H1 (cell line): Measurements from ENCODE around the gene SPN. TPM values are rescaled to one million over a fixed set of nuclear protein-coding genes. Genes with fewer than 3 reads are reported as not detected.

Source experiments
- CTCF ChIA-PET: fragments of 300-600 bp; sonication (Branson Sonifier 250); formaldehyde crosslinking; loops from one replicate; lab custom pipeline; 2021; ENCODE audit not compliant: partially characterized antibody; lab: Charles Lee
- POLR2A ChIA-PET: fragments of 300-600 bp; sonication (Branson Sonifier 250); formaldehyde crosslinking; loops from one replicate; lab custom pipeline; 2021; ENCODE audit warnings: inconsistent platforms; ENCODE audit not compliant: partially characterized antibody; lab: Charles Lee
- DNase-seq, 2 experiments: peaks; one replicate each; pipeline versions ENCODE4 v3.0.0 to v3.0.0-alpha.2; 2010 to 2022; ENCODE audit warnings: low spot score in 2 of 2, low read depth in 1 of 2, mixed read lengths in 1 of 2
- FAIRE-seq: peaks from 2 replicates; lab custom pipeline; 2011; peaks lifted over from hg19 to GRCh38; lab: Jason Lieb, UNC
- H2AFZ ChIP-seq: 2 replicates; pipeline ENCODE4 v1.8.1; 2012; ENCODE audit warnings: low read length, inconsistent platforms
- H2AK5ac ChIP-seq: 2 replicates; pipeline ENCODE4 v1.6.1; 2013; ENCODE audit warnings: low read depth, low read length
- H2BK120ac ChIP-seq: replicated peaks from 2 replicates; pipeline ENCODE3; 2013; ENCODE audit warnings: low read depth, low read length, inconsistent platforms
- H2BK12ac ChIP-seq: 2 replicates; pipeline ENCODE4 v1.6.1; 2013; ENCODE audit warnings: low read depth, low read length
- H2BK15ac ChIP-seq: 2 replicates; pipeline ENCODE4 v1.6.1; 2013; ENCODE audit warnings: low read length
- H2BK20ac ChIP-seq: 2 replicates; pipeline ENCODE4 v1.6.1; 2013; ENCODE audit warnings: low read length
- H2BK5ac ChIP-seq: 2 replicates; pipeline ENCODE4 v1.6.1; 2013; ENCODE audit warnings: low read depth, low read length
- H3K14ac ChIP-seq: 2 replicates; pipeline ENCODE4 v1.6.1; 2013; ENCODE audit warnings: inconsistent platforms; ENCODE audit not compliant: insufficient read length
- H3K18ac ChIP-seq: 2 replicates; pipeline ENCODE4 v1.6.1; 2013; ENCODE audit warnings: low read length; ENCODE audit errors: extremely low read depth
- H3K23ac ChIP-seq: 2 replicates; pipeline ENCODE4 v1.6.1; 2013; ENCODE audit warnings: inconsistent platforms; ENCODE audit not compliant: insufficient read length
- H3K23me2 ChIP-seq: 2 replicates; pipeline ENCODE4 v1.6.1; 2013; ENCODE audit warnings: low read depth, low read length
- H3K27ac ChIP-seq: 2 replicates; pipeline ENCODE4 v1.6.1; 2011; ENCODE audit warnings: low read depth, low read length, inconsistent platforms
- H3K27me3 ChIP-seq, 4 experiments: replicated peaks in 1 of 4; 1 replicate in 1 of 4; 2 replicates in 3 of 4; pipeline versions ENCODE4 v1.6.1 to v1.8.1; 2011 to 2013; ENCODE audit warnings: low read length in 3 of 4, mild to moderate bottlenecking in 3 of 4, inconsistent platforms in 2 of 4, mixed read lengths in 2 of 4, moderate library complexity in 1 of 4; ENCODE audit not compliant: control insufficient read depth in 3 of 4, insufficient read depth in 3 of 4; ENCODE audit errors: extremely low read depth in 1 of 4
- H3K36me3 ChIP-seq, 4 experiments: 2 replicates each; pipeline versions ENCODE4 v1.6.1 to v1.8.1; 2011 to 2013; ENCODE audit warnings: mild to moderate bottlenecking in 4 of 4, low read length in 3 of 4, moderate library complexity in 2 of 4, control low read depth in 1 of 4, inconsistent platforms in 1 of 4; ENCODE audit not compliant: insufficient read depth in 4 of 4, control insufficient read depth in 2 of 4
- H3K4ac ChIP-seq: replicated peaks from 2 replicates; pipeline ENCODE3; 2013; ENCODE audit warnings: low read length, low read depth, mixed read lengths, inconsistent platforms; ENCODE audit not compliant: insufficient read length
- H3K4me1 ChIP-seq, 4 experiments: replicated peaks in 1 of 4; 1 replicate in 1 of 4; 2 replicates in 3 of 4; pipeline versions ENCODE4 v1.6.1 to v1.8.1; 2011 to 2013; ENCODE audit warnings: low read length in 3 of 4, inconsistent platforms in 2 of 4, mixed read lengths in 1 of 4; ENCODE audit not compliant: insufficient read depth in 4 of 4, control insufficient read depth in 3 of 4
- H3K4me2 ChIP-seq, 2 experiments: 2 replicates each; pipeline versions ENCODE4 v1.6.1 to v1.8.1; 2011 to 2013; ENCODE audit warnings: low read depth in 2 of 2, low read length in 2 of 2, control low read depth in 1 of 2, inconsistent platforms in 1 of 2, mild to moderate bottlenecking in 1 of 2; ENCODE audit not compliant: insufficient read depth in 1 of 2
- H3K4me3 ChIP-seq, 4 experiments: fragments of 200-600, 300-600 bp in 1 of 4; sonication (generic), shearing (Covaris generic), sonication (Bioruptor Twin) in 1 of 4; 2 replicates each; pipeline versions ENCODE4 v1.5.1 to v1.8.1; 2011 to 2016; ENCODE audit warnings: low read length in 4 of 4, low read depth in 3 of 4, control low read depth in 2 of 4, inconsistent platforms in 2 of 4, mild to moderate bottlenecking in 2 of 4, mixed read lengths in 1 of 4, moderate library complexity in 1 of 4; ENCODE audit not compliant: insufficient read depth in 2 of 4; ENCODE audit errors: extremely low read depth in 1 of 4
- H3K56ac ChIP-seq: replicated peaks from 2 replicates; pipeline ENCODE3; 2013; ENCODE audit warnings: low read depth, mild to moderate bottlenecking, mixed read lengths, low read length, inconsistent platforms; ENCODE audit not compliant: insufficient read length
- H3K79me1 ChIP-seq: 2 replicates; pipeline ENCODE4 v1.6.1; 2013; ENCODE audit warnings: low read depth, low read length, control low read depth
- H3K79me2 ChIP-seq, 2 experiments: 2 replicates each; pipeline versions ENCODE4 v1.6.1 to v1.8.1; 2012 to 2013; ENCODE audit warnings: low read length in 2 of 2, mild to moderate bottlenecking in 2 of 2, inconsistent platforms in 1 of 2; ENCODE audit not compliant: insufficient read depth in 2 of 2, control insufficient read depth in 1 of 2
- H3K9ac ChIP-seq, 4 experiments: replicated peaks in 1 of 4; 1 replicate in 1 of 4; 2 replicates in 3 of 4; pipeline versions ENCODE4 v1.6.1 to v1.8.1; 2011 to 2013; ENCODE audit warnings: low read depth in 3 of 4, low read length in 3 of 4, control low read depth in 2 of 4, mild to moderate bottlenecking in 2 of 4, moderate library complexity in 2 of 4, inconsistent platforms in 1 of 4; ENCODE audit errors: extremely low read depth in 1 of 4
- H3K9me3 ChIP-seq, 2 experiments: 2 replicates each; pipeline versions ENCODE4 v1.6.1 to v1.8.1; 2012 to 2013; ENCODE audit warnings: mild to moderate bottlenecking in 2 of 2, moderate library complexity in 2 of 2, control low read depth in 1 of 2, inconsistent platforms in 1 of 2, low read depth in 1 of 2, low read length in 1 of 2, mixed read lengths in 1 of 2; ENCODE audit not compliant: insufficient read depth in 2 of 2
- H4K20me1 ChIP-seq, 2 experiments: replicated peaks in 1 of 2; 2 replicates each; pipeline versions ENCODE3 to v1.8.1; 2011 to 2013; ENCODE audit warnings: inconsistent platforms in 2 of 2, low read length in 2 of 2, mild to moderate bottlenecking in 1 of 2; ENCODE audit not compliant: insufficient read depth in 2 of 2, control insufficient read depth in 1 of 2
- H4K5ac ChIP-seq: 2 replicates; pipeline ENCODE4 v1.6.1; 2013; ENCODE audit warnings: low read length, low read depth, mixed read lengths, inconsistent platforms; ENCODE audit not compliant: insufficient read length
- H4K8ac ChIP-seq: 2 replicates; pipeline ENCODE4 v1.8.0; 2013; ENCODE audit warnings: mild to moderate bottlenecking, moderate library complexity, low read length, inconsistent platforms; ENCODE audit not compliant: insufficient read depth; ENCODE audit errors: extremely low read depth
- H4K91ac ChIP-seq: replicated peaks from 2 replicates; pipeline ENCODE3; 2013; ENCODE audit warnings: low read length, mixed read lengths, inconsistent platforms; ENCODE audit not compliant: insufficient read length
- BCL11A ChIP-seq, 2 experiments: IDR thresholded peaks; one replicate each; pipeline ENCODE4 v1.6.1; 2011; ENCODE audit warnings: low read depth in 2 of 2, low read length in 2 of 2, mild to moderate bottlenecking in 2 of 2
- CTBP2 ChIP-seq: IDR thresholded peaks from 2 replicates; pipeline ENCODE4 v1.7.0; 2011; ENCODE audit warnings: borderline replicate concordance, mild to moderate bottlenecking, moderate library complexity, mixed read lengths, low read length; ENCODE audit not compliant: insufficient read depth, insufficient read length
- CTCF ChIP-seq, 3 experiments: IDR thresholded peaks; 1 replicate in 2 of 3; 2 replicates in 1 of 3; pipeline versions ENCODE4 v1.5.1 to v1.6.1; 2011; ENCODE audit warnings: low read length in 3 of 3, mild to moderate bottlenecking in 3 of 3, inconsistent platforms in 2 of 3, low read depth in 1 of 3, moderate library complexity in 1 of 3; ENCODE audit not compliant: insufficient read depth in 1 of 3; ENCODE audit errors: control extremely low read depth in 1 of 3
- JUN ChIP-seq: IDR thresholded peaks from 2 replicates; pipeline ENCODE4 v1.6.1; 2011; ENCODE audit warnings: low read depth, mild to moderate bottlenecking, improper control_type of control experiment, low read length
- NRF1 ChIP-seq: IDR thresholded peaks from 2 replicates; pipeline ENCODE4 v1.6.1; 2011; ENCODE audit warnings: mild to moderate bottlenecking, low read depth, low read length, improper control_type of control experiment
- RXRA ChIP-seq: IDR thresholded peaks from 2 replicates; pipeline ENCODE4 v1.6.1; 2011; ENCODE audit warnings: low read depth, mild to moderate bottlenecking, low read length, moderate library complexity; ENCODE audit not compliant: insufficient read depth
- SAP30 ChIP-seq: fragments of 300-600 bp; sonication (generic); IDR thresholded peaks from 2 replicates; pipeline ENCODE4 v1.7.1; 2012; ENCODE audit warnings: low read length, moderate library complexity, mild to moderate bottlenecking, inconsistent platforms; ENCODE audit not compliant: insufficient read depth, insufficient replicate concordance
- TAF1 ChIP-seq: IDR thresholded peaks from 2 replicates; pipeline ENCODE4 v1.6.1; 2011; ENCODE audit warnings: mild to moderate bottlenecking, low read depth, low read length
- TBP ChIP-seq: IDR thresholded peaks from 2 replicates; pipeline ENCODE4 v1.6.1; 2011; ENCODE audit warnings: low read depth, low read length, improper control_type of control experiment
- YY1 ChIP-seq: IDR thresholded peaks from 2 replicates; pipeline ENCODE4 v1.6.1; 2011; ENCODE audit warnings: low read depth, mild to moderate bottlenecking, low read length
- WGBS, 2 experiments: shearing (Covaris generic) in 1 of 2; methylation state at CpG; one replicate each; pipeline versions ENCODE4 v1.1.6 to v1.1.7; 2013 to 2015; ENCODE audit warnings: low lambda C conversion rate in 2 of 2, mixed read lengths in 2 of 2, inconsistent platforms in 1 of 2, low coverage in 1 of 2, missing lambda C conversion rate in 1 of 2; ENCODE audit not compliant: insufficient replicate concordance in 2 of 2, insufficient coverage in 1 of 2, insufficient read length in 1 of 2; ENCODE audit errors: extremely low coverage in 1 of 2, missing lambda C conversion rate in 1 of 2; 5-methylcytosine and 5-hydroxymethylcytosine counted together
- polyA plus RNA-seq, 7 experiments: library from polyadenylated mRNA; depleted of rRNA in 3 of 7; stranded (reverse) in 5 of 7; unstranded in 2 of 7; fragments of >200 nt in 5 of 7; fragments of 200-250 nt in 2 of 7; gene quantifications; 1 replicate in 5 of 7; 2 replicates in 1 of 7; 4 replicates in 1 of 7; pipeline versions ENCODE4 v1.2.1 to v1.2.3, GENCODE V29; 2011 to 2013; ENCODE audit warnings: missing spikeins in 2 of 7, mixed read lengths in 2 of 7
- total RNA-seq: library from RNA; stranded (reverse); fragmentation: NEBNext Ultra II Directional; extraction: Animal tissue kit (Norgen Biotek cat#: 25700); gene quantifications from 2 replicates; pipeline ENCODE4 v1.2.1, GENCODE V29; 2021

SPN gene
- total and polyA plus RNA-seq, 2 of the 8 experiments (the other 6 are each of a cell fraction or from before 2014, with no cell fraction given) = 1.5 to 1.8 TPM

- Histone ChIP-seq H2BK12ac (no peak overlapping the region), H4K8ac (no peak overlapping the region), H3K4me3 (no peak overlapping the region), H2BK120ac (no peak overlapping the region), H3K23me2 (no peaks in the 10 kb centered on the region), H4K91ac (no peak overlapping the region), H2BK20ac (no peak overlapping the region), H3K36me3 (no peaks in the 10 kb centered on the region; a peak in 1 of 8 replicates), H3K4ac (no peak overlapping the region), H2BK5ac (no peak overlapping the region), H3K79me2 (peaks cover 0 to 10% of the 10 kb centered on the region in 2 experiments; a peak in 2 of 4 replicates), H3K4me2 (no peak overlapping the region), H3K23ac (no peak overlapping the region), H4K5ac (no peak overlapping the region), H2BK15ac (no peak overlapping the region), H3K9me3 (no peaks in the 10 kb centered on the region), H3K27me3 (no peaks in the 10 kb centered on the region), H3K56ac (no peak overlapping the region), H3K14ac (no peak overlapping the region), H2AFZ (no peak overlapping the region), H3K18ac (no peak overlapping the region), H3K4me1 (peaks cover 0 to 3% (median 1%) of the 10 kb centered on the region in 4 experiments; a peak in 1 of 7 replicates), H4K20me1 (no peaks in the 10 kb centered on the region), H3K27ac (no peak overlapping the region), H3K79me1 (no peaks in the 10 kb centered on the region), H3K9ac (no peak overlapping the region), H2AK5ac (no peak overlapping the region)
- 83% methylated on average over 2 of the region's 2 CpGs; no CpG with 5 or more reads in 1 of the 2 experiments for WGBS, 2 experiments
- DNase-seq (no peak), FAIRE-seq (no peak)
- ChIA-PET POLR2A (interaction anchor here (1.0 to 20.4 kb wide), 3 partner anchors 18 to 117 kb away, joined by 3 to 490 read pairs (median 4); no protein-coding TSS in a partner anchor), CTCF (interaction anchor here (1.8 to 11.5 kb wide), 3 partner anchors 13 to 24 kb away, joined by 5 to 138 read pairs (median 6); no protein-coding TSS in a partner anchor)
- TF ChIP-seq SAP30 = no peak
- TF ChIP-seq JUN = no peak
- TF ChIP-seq YY1 = no peak
- no peak for TF ChIP-seq TBP
- no peak for TF ChIP-seq TAF1
- TF ChIP-seq CTCF (IDR thresholded peaks at IDR 0.05; ENCODE audit: control extremely low read depth in 1 of 3, insufficient read depth in 1 of 3, low read depth in 1 of 3, low read length in 3 of 3) = no peak
- TF ChIP-seq NRF1 = no peak
- TF ChIP-seq CTBP2 = no peak
- no peak for TF ChIP-seq BCL11A (IDR thresholded peaks at IDR 0.05; ENCODE audit: low read depth in 2 of 2, low read length in 2 of 2)
- TF ChIP-seq RXRA = no peak
Measured at GRCh38 chr16:29705030-29705429, 42.0 kb downstream of the SPN start.
